Hepatocyte (in vitro differentiated cells): ENCODE measurements around the gene CHMP1B. TPM values are rescaled to one million over a fixed set of nuclear protein-coding genes. Genes with fewer than 3 reads are reported as not detected.

Source experiments
- DNase-seq: peaks from one replicate; pipeline ENCODE4 v3.0.0-alpha.2; 2016; ENCODE audit warnings: low spot score
- H2AFZ ChIP-seq: fragments of 200-600 bp; sonication (generic); 2 replicates; pipeline ENCODE4 v1.6.0; 2016; ENCODE audit warnings: antibody characterized with exemption, mild to moderate bottlenecking
- H3K27ac ChIP-seq: fragments of 200-600 bp; sonication (generic); 2 replicates; pipeline ENCODE4 v1.5.1; 2016; ENCODE audit warnings: mild to moderate bottlenecking
- H3K27me3 ChIP-seq: fragments of 200-600 bp; sonication (generic); 2 replicates; pipeline ENCODE4 v1.6.1; 2016
- H3K36me3 ChIP-seq: fragments of 200-600 bp; sonication (generic); replicated peaks from 2 replicates; pipeline ENCODE4 v1.5.1; 2016; ENCODE audit warnings: low read depth; ENCODE audit not compliant: insufficient read depth
- H3K4me1 ChIP-seq: fragments of 200-600 bp; sonication (generic); 2 replicates; pipeline ENCODE4 v1.5.1; 2016; ENCODE audit warnings: mild to moderate bottlenecking, moderate library complexity; ENCODE audit not compliant: insufficient read depth
- H3K4me2 ChIP-seq: fragments of 200-600 bp; sonication (generic); 2 replicates; pipeline ENCODE4 v1.6.0; 2016
- H3K4me3 ChIP-seq: fragments of 200-600 bp; sonication (generic); 2 replicates; pipeline ENCODE4 v1.5.1; 2016; ENCODE audit warnings: mild to moderate bottlenecking
- H3K79me2 ChIP-seq: fragments of 200-600 bp; sonication (generic); 2 replicates; pipeline ENCODE4 v1.6.0; 2017; ENCODE audit warnings: mild to moderate bottlenecking
- H3K9me2 ChIP-seq: fragments of 200-600 bp; sonication (generic); replicated peaks from 2 replicates; pipeline ENCODE4 v1.6.0; 2017; ENCODE audit warnings: mild to moderate bottlenecking; ENCODE audit not compliant: insufficient read depth
- H3K9me3 ChIP-seq: fragments of 200-600 bp; sonication (generic); 2 replicates; pipeline ENCODE4 v1.5.1; 2016; ENCODE audit warnings: low read depth, mild to moderate bottlenecking
- H4K20me1 ChIP-seq: fragments of 200-600 bp; sonication (generic); 2 replicates; pipeline ENCODE4 v1.6.0; 2016; ENCODE audit warnings: mild to moderate bottlenecking; ENCODE audit not compliant: insufficient read depth, poor library complexity, severe bottlenecking
- CTCF ChIP-seq: fragments of 200-600 bp; sonication (generic); IDR thresholded peaks from 2 replicates; pipeline ENCODE4 v1.5.1; 2016; ENCODE audit warnings: antibody characterized with exemption, mild to moderate bottlenecking; ENCODE audit not compliant: poor library complexity
- EZH2 ChIP-seq: fragments of 200-600 bp; sonication (generic); IDR thresholded peaks from 2 replicates; pipeline ENCODE4 v1.6.1; 2016; ENCODE audit warnings: antibody characterized with exemption, mild to moderate bottlenecking, borderline replicate concordance
- EZH2phosphoT487 ChIP-seq: fragments of 200-600 bp; sonication (generic); IDR thresholded peaks from one replicate; pipeline ENCODE4 v1.6.1; 2018; ENCODE audit warnings: antibody characterized with exemption, mild to moderate bottlenecking, low read depth, moderate library complexity; ENCODE audit not compliant: unreplicated experiment, severe bottlenecking
- WGBS: methylation state at CpG from one replicate; pipeline ENCODE4 v1.1.6; 2016; ENCODE audit warnings: low lambda C conversion rate; ENCODE audit errors: missing lambda C conversion rate; 5-methylcytosine and 5-hydroxymethylcytosine counted together
- polyA plus RNA-seq: library from polyadenylated mRNA; unstranded; fragments of >200 nt; fragmentation: Nextera tagmentation; extraction: Ambion mirVana; gene quantifications from 2 replicates; pipeline ENCODE4 v1.2.1, GENCODE V29; 2016
- total RNA-seq: library from RNA; depleted of rRNA; stranded (reverse); fragments of >200 nt; gene quantifications from 2 replicates; pipeline ENCODE4 v1.2.3, GENCODE V29; 2014

The CHMP1B gene
- total and polyA plus RNA-seq, 2 experiments from 2014 or later = 70.1 to 85.3 TPM

GRCh38 chr18:11873670-11874340 lies 22.6 kb downstream of the CHMP1B start:
- Histone ChIP-seq H3K4me3 (no peak overlapping the region), H3K27me3 (no peaks in the 10 kb centered on the region), H3K4me1 (no peaks in the 10 kb centered on the region), H3K9me3 (no peaks in the 10 kb centered on the region), H3K4me2 (no peak overlapping the region), H3K36me3 (no peaks in the 10 kb centered on the region), H3K79me2 (no peaks in the 10 kb centered on the region), H4K20me1 (no peaks in the 10 kb centered on the region), H3K9me2 (no peaks in the 10 kb centered on the region), H3K27ac (no peak overlapping the region), H2AFZ (no peak overlapping the region)
- TF ChIP-seq CTCF (no peak), EZH2 (no peak), EZH2phosphoT487 (no peak)
- DNase-seq = no peak
- 92% methylated on average over 15 of the region's 15 CpGs for WGBS

- Histone ChIP-seq H3K36me3 (no peaks in the 10 kb centered on the region), H2AFZ (no peak overlapping the region), H3K9me3 (no peaks in the 10 kb centered on the region), H4K20me1 (no peaks in the 10 kb centered on the region), H3K27ac (no peak overlapping the region), H3K9me2 (no peaks in the 10 kb centered on the region), H3K27me3 (no peaks in the 10 kb centered on the region), H3K4me3 (no peak overlapping the region), H3K79me2 (no peaks in the 10 kb centered on the region), H3K4me1 (no peaks in the 10 kb centered on the region), H3K4me2 (no peak overlapping the region)
- TF ChIP-seq EZH2phosphoT487 = no peak
- no peak for TF ChIP-seq EZH2
- no peak for TF ChIP-seq CTCF
- DNase-seq = no peak
- 89% methylated on average over 6 of the region's 8 CpGs for WGBS
Observed at GRCh38 chr18:11874676-11875075, 23.5 kb downstream of the CHMP1B start.

GRCh38 chr18:11877497-11878135 lies 26.4 kb downstream of the CHMP1B start:
- Histone ChIP-seq H3K4me2 (no peak overlapping the region), H2AFZ (no peak overlapping the region), H3K79me2 (no peaks in the 10 kb centered on the region), H3K9me2 (no peaks in the 10 kb centered on the region), H3K27ac (no peak overlapping the region), H3K27me3 (no peaks in the 10 kb centered on the region), H3K36me3 (no peaks in the 10 kb centered on the region), H3K4me1 (peaks cover 3% of the 10 kb centered on the region), H4K20me1 (no peaks in the 10 kb centered on the region), H3K9me3 (no peaks in the 10 kb centered on the region), H3K4me3 (no peak overlapping the region)
- 95% methylated on average over 10 of the region's 10 CpGs for WGBS
- TF ChIP-seq EZH2phosphoT487 (no peak), CTCF (no peak), EZH2 (no peak)
- DNase-seq = no peak
